ENCODE data around the gene CCDC38. TPM values are rescaled to one million over a fixed set of nuclear protein-coding genes. Genes with fewer than 3 reads are reported as not detected.
"Not testable (repeated sequence)": the region's sequence is repeated elsewhere in the genome, so short reads cannot be mapped to it uniquely, and the experiment has no call there.

CCDC38 gene
- total RNA-seq, 2 donors from 2014 or later, result 0.33 TPM; not detected in 1

DNA sequence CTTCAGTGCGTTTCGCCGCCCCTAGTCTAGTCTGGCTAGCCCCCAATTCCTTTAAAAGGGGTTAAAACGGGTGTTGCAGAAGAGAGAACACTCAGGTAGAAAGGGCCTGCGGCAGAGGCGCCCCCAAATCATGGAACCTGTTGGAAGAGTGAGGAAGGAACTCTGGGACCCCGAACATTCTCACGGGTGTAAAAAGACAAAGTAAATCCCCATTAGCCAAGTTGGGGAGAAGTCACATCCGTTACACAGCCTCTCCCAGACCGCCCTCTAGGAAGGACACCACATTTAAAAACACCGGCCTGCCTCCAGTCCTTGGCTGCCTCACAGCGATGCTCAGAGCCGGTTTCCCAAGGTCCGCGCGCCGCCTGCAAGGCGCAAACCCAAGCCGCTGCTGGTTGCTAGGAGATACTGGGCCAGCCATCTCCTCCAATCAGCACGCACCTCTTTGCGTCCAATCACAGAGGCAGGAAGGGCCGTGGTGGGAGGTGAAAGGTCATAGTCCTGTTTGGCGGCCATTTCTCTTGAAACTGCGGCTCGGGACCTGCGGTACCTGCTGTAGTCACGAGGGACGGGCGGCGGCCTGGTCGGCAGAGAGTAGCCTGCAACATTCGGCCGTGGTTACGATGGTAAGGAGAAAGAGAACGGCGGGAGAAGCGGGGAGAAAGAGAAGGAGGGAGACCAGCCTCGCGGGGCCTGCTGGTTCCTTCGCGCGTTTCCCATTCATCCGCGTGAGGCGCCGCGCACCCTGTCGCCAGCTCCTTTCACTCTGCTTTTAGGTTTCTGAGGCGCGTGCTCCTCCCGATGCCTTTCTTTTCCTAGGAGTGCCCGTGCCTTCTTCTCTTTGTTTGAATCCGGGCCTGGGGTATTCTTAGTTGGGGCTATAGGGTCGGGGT lies 83.7 kb downstream of the CCDC38 start, which contains the start of gene SNRPF:
Gene SNRPF, plus strand, starts transcription at position 502 of the 893 bp plus-strand sequence. Its CDS starts 122 bp downstream, at position 624.
- Mint-ChIP-seq H3K36me3 (peaks cover 21% of the 10 kb centered on the region), H3K9me3 (no peaks in the 10 kb centered on the region), H3K27me3 (peaks cover 9 to 17% of the 10 kb centered on the region in 2 donors), H3K4me1 (ENCODE audit: low read depth in 2 of 2) (peaks cover 10% of the 10 kb centered on the region in 2 donors), H3K27ac (no peak within 1 kb of the TSS), H3K4me3 (no peak within 1 kb of the TSS)
- ATAC-seq, result peak; percentile 99 to 100
- DNase-seq (ENCODE audit: low spot score), result peak; percentile 95

DNA sequence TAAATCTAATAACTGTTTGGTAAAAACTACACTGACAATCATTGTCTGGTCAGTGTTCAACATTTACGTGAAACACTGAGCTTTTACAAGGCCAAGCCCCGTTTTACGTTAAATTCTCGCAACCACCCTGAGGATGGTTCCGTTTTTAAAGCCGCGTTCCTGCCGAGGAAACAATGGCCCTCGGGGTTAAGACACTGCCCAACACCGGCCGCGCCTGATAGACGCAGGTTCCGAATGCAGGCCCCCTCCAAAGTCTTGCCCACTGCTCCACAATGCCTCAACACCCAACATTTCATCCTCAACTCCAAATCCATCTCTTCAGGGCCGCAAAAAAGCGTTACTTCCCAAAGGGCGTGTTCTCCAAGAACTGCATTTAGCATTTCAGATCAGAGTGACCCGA lies 84.6 kb downstream of the CCDC38 start:
- H3K4me1 Mint-ChIP-seq (ENCODE audit: low read depth in 2 of 2), result peaks cover 4 to 5% of the 10 kb centered on the region in 2 donors
- no peak for ATAC-seq
- H3K27me3 Mint-ChIP-seq, result peaks cover 9 to 17% of the 10 kb centered on the region in 2 donors
- DNase-seq (ENCODE audit: low spot score), result no peak
- no peak overlapping the region for H3K27ac Mint-ChIP-seq
- H3K36me3 Mint-ChIP-seq, result peaks cover 13% of the 10 kb centered on the region
- no peak overlapping the region for H3K4me3 Mint-ChIP-seq
- H3K9me3 Mint-ChIP-seq, result no peaks in the 10 kb centered on the region

DNA sequence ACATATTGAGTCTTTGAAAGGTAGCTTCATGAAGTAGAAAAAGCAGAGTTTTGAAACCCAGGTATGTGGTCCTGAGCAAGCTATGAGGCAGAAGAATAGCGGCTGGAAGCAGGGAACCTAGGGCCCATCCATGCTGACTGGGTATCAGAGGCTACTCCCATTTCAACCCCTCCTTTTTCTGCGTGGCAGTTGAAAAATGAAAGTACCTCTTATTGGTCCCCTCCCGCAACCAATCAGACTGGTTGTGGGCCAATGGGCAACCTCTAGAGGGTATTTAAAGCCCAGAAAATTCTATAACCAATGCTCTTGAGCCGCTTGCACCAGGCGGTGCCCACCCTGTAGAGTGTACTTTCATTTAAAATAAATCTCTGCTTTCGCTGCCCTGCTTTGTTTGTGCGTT lies 85.3 kb downstream of the CCDC38 start:
- no peak overlapping the region for H3K4me3 Mint-ChIP-seq
- DNase-seq (ENCODE audit: low spot score), result no peak

DNA sequence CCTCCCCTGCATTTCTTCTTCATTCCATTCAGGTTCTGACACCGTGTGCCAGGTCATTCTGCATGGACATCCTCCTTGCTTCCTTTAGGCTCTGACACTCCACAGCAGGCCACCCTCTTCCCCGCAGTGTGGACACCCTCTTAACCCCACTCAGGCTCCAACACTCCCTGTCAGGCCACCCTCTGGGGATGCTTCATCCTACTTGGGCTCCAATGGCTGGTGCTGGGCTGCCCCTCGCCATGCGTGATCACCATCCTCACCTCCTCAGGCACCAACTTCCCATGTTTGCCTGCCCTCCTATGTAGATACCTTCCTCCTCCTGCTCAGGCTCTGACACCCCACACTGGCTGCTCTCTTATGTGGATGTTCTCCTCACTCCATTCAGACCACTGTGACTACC lies 90.3 kb downstream of the CCDC38 start:
- DNase-seq (ENCODE audit: low spot score) (no peak), ATAC-seq (peak in 1 of 2 donors; percentile 33)
- no peak overlapping the region for H3K27ac Mint-ChIP-seq
- no peak overlapping the region for H3K4me3 Mint-ChIP-seq
- H3K9me3 Mint-ChIP-seq, result no peaks in the 10 kb centered on the region
- H3K4me1 Mint-ChIP-seq (ENCODE audit: low read depth in 2 of 2), result peaks cover 7 to 13% of the 10 kb centered on the region in 2 donors
- peaks cover 14 to 23% of the 10 kb centered on the region in 2 donors for H3K27me3 Mint-ChIP-seq
- no peaks in the 10 kb centered on the region for H3K36me3 Mint-ChIP-seq

More for the DNA sequence above, 85.3 kb downstream of the CCDC38 start:
- no peak for ATAC-seq
- Mint-ChIP-seq H3K9me3 (no peaks in the 10 kb centered on the region), H3K36me3 (peaks cover 10% of the 10 kb centered on the region), H3K27ac (no peak overlapping the region), H3K4me1 (ENCODE audit: low read depth in 2 of 2) (peaks cover 7 to 10% of the 10 kb centered on the region in 2 donors), H3K27me3 (peaks cover 9 to 17% of the 10 kb centered on the region in 2 donors)

DNA sequence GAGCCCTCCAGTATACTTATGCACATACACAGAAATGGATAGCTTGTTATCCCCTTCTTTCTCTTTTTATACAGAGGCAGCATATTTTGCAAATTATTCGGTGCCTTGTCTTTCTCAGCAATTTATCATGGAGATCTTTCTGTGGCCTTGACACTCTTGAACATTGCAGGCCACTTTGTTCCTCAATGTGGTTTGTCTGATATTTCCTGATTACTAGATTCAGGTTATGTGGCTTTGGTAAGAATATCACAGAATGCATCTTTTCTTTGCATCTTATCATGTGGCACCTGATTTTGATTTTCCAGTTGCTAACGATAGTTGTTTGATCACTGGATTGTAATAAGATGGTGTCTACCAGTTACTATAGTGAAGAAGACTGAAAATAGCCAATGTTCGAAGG lies 90.8 kb downstream of the CCDC38 start:
- Mint-ChIP-seq H3K4me1 (ENCODE audit: low read depth in 2 of 2) (peaks cover 7 to 13% of the 10 kb centered on the region in 2 donors), H3K27me3 (peaks cover 17 to 25% of the 10 kb centered on the region in 2 donors), H3K36me3 (no peaks in the 10 kb centered on the region), H3K4me3 (no peak overlapping the region), H3K9me3 (no peaks in the 10 kb centered on the region), H3K27ac (no peak overlapping the region)
- no peak for ATAC-seq
- DNase-seq (ENCODE audit: low spot score), result no peak

DNA sequence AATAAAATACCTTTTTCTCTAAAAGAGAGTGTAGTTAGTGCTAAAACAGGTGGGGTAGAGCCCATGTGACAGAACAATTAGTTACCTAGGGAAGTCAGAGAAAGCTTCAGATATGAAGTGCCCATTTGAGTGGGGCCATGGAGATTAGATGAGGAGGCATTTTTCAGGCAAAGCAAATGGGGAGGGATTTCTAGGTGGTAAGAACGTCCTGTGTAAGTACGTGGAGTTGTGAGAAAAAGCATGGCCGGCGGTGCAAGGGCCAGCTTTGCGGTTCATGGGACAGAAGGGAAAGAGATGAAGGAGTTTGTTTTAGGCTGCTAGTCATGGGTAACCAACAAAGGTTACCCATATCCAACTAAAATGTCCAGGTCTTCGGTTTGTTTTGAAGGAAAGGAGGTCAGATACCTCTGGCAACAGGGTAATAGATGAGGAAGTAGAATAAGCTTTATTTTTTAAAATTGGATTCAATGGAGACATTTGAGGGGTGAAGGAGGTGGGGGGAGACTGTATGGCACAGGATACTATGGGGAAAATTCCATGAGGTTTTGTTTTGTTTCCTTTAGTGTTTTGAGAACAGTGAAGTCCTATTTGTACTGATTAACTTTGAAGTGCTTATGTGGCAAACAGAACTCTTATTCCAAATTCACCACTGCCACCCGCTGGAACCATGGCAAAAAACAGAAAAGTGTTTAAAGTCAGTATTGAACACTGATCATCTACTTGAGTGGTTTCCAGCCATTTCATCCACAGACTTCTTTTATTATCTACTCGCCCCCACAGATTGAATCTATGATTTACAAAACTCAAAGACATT lies 93.6 kb downstream of the CCDC38 start:
- no peak overlapping the region for H3K27ac Mint-ChIP-seq

DNA sequence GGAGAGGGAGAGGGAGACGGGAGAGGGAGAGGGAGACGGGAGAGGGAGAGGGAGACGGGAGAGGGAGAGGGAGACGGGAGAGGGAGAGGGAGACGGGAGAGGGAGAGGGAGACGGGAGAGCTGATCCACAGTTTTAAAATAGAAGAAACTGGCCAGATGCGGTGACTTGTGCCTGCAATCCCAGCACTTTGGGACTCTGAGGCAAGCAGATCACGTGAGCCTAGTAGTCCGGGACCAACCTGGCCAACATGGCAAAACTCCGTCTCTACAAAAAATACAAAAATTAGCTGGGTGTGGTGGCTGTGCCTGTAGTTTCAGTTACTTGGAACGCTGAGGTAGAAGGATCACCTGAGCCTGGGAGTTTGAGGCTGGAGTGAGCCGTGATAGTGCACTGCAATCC lies 100.0 kb downstream of the CCDC38 start:
- H3K9me3 Mint-ChIP-seq; ATAC-seq; H3K4me1 Mint-ChIP-seq (ENCODE audit: low read depth in 2 of 2); H3K4me3 Mint-ChIP-seq; H3K27ac Mint-ChIP-seq; H3K36me3 Mint-ChIP-seq; DNase-seq (ENCODE audit: low spot score): not testable (repeated sequence)
- H3K27me3 Mint-ChIP-seq, result peaks cover 24 to 36% of the 10 kb centered on the region in 2 donors

More for the DNA sequence above, 93.6 kb downstream of the CCDC38 start:
- Mint-ChIP-seq H3K36me3 (no peaks in the 10 kb centered on the region), H3K9me3 (no peaks in the 10 kb centered on the region), H3K27me3 (peaks cover 22 to 27% of the 10 kb centered on the region in 2 donors), H3K4me1 (ENCODE audit: low read depth in 2 of 2) (peaks cover 7 to 13% of the 10 kb centered on the region in 2 donors), H3K4me3 (no peak overlapping the region)
- DNase-seq (ENCODE audit: low spot score) (no peak), ATAC-seq (no peak)

DNA sequence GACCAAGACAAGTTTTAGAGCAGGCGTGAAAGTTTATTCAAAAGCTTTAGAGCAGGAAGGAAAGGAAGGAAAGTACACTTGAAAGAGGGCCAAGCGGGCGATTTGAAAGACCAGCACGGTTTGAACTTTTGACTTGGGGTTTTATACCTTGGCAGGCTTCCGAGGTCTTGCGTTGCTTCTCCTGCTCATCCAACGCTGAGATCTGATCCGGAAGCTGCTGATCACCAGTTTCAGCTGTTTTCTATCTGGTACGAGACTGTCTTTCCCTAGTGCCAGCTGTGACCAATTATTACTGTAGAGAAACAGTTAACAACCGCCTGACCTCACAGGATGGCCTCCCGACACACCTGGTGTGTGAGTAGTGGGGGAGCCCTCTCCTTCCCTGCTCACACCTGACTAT lies 104.3 kb downstream of the CCDC38 start:
- H3K27me3 Mint-ChIP-seq, result peaks cover 18 to 23% of the 10 kb centered on the region in 2 donors

DNA sequence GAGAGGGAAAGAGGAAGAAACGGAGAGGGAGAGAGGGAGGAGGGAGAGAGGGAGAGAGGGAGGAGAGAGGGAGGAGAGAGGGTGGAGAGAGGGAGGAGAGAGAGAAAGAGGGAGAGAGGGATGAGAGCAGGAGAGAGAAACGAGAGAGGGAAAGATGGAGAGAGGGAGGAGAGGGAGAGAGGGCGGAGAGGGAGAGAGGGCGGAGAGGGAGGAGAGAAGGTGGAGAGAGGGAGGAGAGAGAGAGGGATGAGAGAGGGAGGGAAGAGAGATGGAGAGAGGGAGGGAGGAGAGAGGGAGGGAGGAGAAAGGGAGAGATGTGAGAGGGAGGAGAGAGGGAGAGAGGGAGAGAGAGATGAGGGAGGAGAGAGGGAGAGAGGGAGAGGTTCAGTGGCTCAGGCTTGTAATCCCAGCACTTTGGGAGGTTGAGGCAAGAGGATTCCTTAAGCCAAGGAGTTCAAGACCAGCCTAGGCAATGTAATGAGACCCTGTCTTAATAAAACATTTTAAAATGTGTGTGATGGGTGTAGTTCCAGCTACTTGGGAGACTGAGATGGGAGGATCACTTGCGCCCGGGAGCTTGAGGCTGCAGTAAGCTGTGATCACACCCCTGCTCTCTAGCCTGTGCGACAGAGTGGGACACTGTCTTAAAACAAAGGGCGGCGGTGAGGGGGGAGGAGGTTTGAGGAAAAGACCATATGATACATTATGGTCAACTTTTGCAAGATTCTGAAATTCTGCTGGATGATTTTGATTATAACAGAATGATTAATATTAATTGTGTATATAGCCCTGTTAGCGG lies 105.0 kb downstream of the CCDC38 start:
- H3K27me3 Mint-ChIP-seq, result peaks cover 19 to 20% of the 10 kb centered on the region in 2 donors
- H3K4me3 Mint-ChIP-seq, result no peak overlapping the region
- no peak overlapping the region for H3K27ac Mint-ChIP-seq
- no peaks in the 10 kb centered on the region for H3K36me3 Mint-ChIP-seq
- no peaks in the 10 kb centered on the region for H3K4me1 Mint-ChIP-seq (ENCODE audit: low read depth in 2 of 2)
- no peak for ATAC-seq
- no peak for DNase-seq (ENCODE audit: low spot score)
- H3K9me3 Mint-ChIP-seq, result no peaks in the 10 kb centered on the region

More for the DNA sequence above, 104.3 kb downstream of the CCDC38 start:
- Mint-ChIP-seq H3K4me3 (no peak overlapping the region), H3K27ac (no peak overlapping the region), H3K4me1 (ENCODE audit: low read depth in 2 of 2) (no peaks in the 10 kb centered on the region), H3K9me3 (no peaks in the 10 kb centered on the region), H3K36me3 (no peaks in the 10 kb centered on the region)
- ATAC-seq (no peak), DNase-seq (ENCODE audit: low spot score) (no peak)

DNA sequence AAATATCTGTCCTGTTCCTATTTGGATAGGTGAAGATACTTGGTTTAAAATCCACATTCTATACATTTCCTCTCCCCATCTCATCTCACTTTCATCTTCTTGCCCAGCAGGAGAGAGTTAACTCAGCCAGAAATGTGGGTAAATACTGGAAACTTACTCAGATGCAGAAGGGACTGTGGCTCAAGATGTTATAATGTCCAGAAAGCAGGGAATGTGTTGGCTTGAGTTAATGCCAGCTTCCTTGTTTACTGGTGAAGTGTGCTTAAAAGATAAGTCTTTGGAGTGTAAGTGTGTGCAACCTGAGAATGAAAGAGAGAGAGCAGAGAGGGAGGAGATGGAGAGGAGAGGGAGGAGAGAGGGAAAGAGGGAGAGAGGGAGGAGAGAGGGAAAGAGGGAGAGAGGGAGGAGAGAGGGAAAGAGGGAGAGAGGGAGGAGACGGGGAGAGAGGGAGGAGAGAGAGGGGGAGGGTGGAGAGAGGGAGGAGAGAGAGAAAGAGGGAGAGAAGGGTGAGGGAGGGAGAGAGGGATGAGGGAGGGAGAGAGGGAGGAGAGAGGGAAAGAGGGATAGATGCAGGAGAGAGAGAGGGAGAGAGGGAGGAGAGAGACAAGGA lies 105.7 kb downstream of the CCDC38 start:
- DNase-seq (ENCODE audit: low spot score) (no peak), ATAC-seq (no peak)
- Mint-ChIP-seq H3K27ac (no peak overlapping the region), H3K27me3 (peaks cover 24 to 25% of the 10 kb centered on the region in 2 donors), H3K9me3 (no peaks in the 10 kb centered on the region), H3K36me3 (no peaks in the 10 kb centered on the region), H3K4me1 (ENCODE audit: low read depth in 2 of 2) (no peaks in the 10 kb centered on the region), H3K4me3 (no peak overlapping the region)

DNA sequence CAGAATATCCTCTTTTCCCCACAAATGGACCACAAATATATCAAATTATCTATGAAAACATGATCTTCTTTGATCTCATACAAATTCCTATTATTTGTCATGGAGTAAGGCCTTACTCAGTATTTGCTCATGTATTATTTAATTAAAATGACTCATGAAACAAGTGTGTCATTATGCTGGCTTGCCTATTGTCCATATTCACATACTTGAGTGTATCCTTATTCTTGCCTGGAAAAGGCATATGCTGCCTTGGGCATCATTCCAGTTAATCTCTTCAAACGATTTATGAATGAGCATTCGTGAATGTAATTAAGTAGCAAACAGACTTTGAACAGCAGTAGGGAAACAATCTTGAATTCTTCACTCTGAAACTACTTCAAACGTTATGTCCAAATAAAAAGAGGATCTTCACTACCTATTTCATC lies 106.2 kb downstream of the CCDC38 start:
- ATAC-seq (no peak), DNase-seq (ENCODE audit: low spot score) (no peak)
- H3K36me3 Mint-ChIP-seq, result no peaks in the 10 kb centered on the region
- H3K4me3 Mint-ChIP-seq, result no peak overlapping the region
- peaks cover 24 to 25% of the 10 kb centered on the region in 2 donors for H3K27me3 Mint-ChIP-seq
- H3K4me1 Mint-ChIP-seq (ENCODE audit: low read depth in 2 of 2), result no peaks in the 10 kb centered on the region
- H3K27ac Mint-ChIP-seq, result no peak overlapping the region
- no peaks in the 10 kb centered on the region for H3K9me3 Mint-ChIP-seq

DNA sequence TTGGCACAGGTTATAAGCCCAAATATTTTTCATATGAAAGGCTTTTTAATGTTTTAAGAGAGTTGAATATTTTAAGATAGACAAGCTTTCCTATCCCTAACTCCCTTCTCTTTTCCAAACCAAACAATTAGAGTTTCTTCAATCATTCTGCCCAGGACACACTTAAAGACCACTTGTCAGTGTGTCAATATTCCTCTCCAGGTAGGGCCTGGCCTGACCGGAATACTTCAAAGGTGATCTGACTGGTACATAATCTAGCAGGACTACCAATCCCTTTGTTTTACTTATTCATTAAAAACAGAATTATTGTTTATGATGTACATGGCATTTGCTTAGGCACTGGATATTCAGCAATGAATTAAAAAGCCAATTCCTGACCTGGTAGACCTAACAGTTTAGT lies 107.8 kb downstream of the CCDC38 start:
- Mint-ChIP-seq H3K27me3 (peaks cover 33 to 35% of the 10 kb centered on the region in 2 donors), H3K9me3 (no peaks in the 10 kb centered on the region), H3K27ac (no peak overlapping the region), H3K4me3 (no peak overlapping the region), H3K4me1 (ENCODE audit: low read depth in 2 of 2) (peaks cover 0 to 3% of the 10 kb centered on the region in 2 donors), H3K36me3 (no peaks in the 10 kb centered on the region)
- DNase-seq (ENCODE audit: low spot score), result no peak
- no peak for ATAC-seq

Measured in natural killer cell treated with Interleukin-12 subunit alpha and Interleukin-12 subunit beta and Interleukin-15 and Interleukin-18, amount 100 ng/mL, for 72 hours (primary cell).